Smooth muscle cell (in vitro differentiated cells): ENCODE measurements around the gene PDGFB. TPM values are rescaled to one million over a fixed set of nuclear protein-coding genes. Genes with fewer than 3 reads are reported as not detected.

Source experiments
- DNase-seq: peaks from one replicate; lab custom pipeline; 2025; ENCODE audit not compliant: unreplicated experiment; lab: John Stamatoyannopoulos, UW
- H2AFZ ChIP-seq: fragments of 200-600 bp; sonication (generic); 2 replicates; pipeline ENCODE4 v1.6.0; 2016; ENCODE audit warnings: antibody characterized with exemption, low read depth, mild to moderate bottlenecking
- H3F3A ChIP-seq: fragments of 200-600 bp; sonication (generic); 2 replicates; pipeline ENCODE4 v1.6.0; 2017; ENCODE audit warnings: antibody characterized with exemption, low read depth
- H3K27ac ChIP-seq: fragments of 200-600 bp; sonication (generic); 2 replicates; pipeline ENCODE4 v1.5.1; 2016; ENCODE audit warnings: low read depth, mild to moderate bottlenecking
- H3K27me3 ChIP-seq: fragments of 200-600 bp; sonication (generic); 2 replicates; pipeline ENCODE4 v1.6.1; 2016; ENCODE audit warnings: low read depth, mild to moderate bottlenecking
- H3K36me3 ChIP-seq: fragments of 200-600 bp; sonication (generic); 2 replicates; pipeline ENCODE4 v1.5.1; 2016; ENCODE audit warnings: low read depth
- H3K4me1 ChIP-seq: fragments of 200-600 bp; sonication (generic); 2 replicates; pipeline ENCODE4 v1.5.1; 2016; ENCODE audit warnings: low read depth
- H3K4me2 ChIP-seq: fragments of 200-600 bp; sonication (generic); 2 replicates; pipeline ENCODE4 v1.6.0; 2016; ENCODE audit warnings: mild to moderate bottlenecking
- H3K4me3 ChIP-seq: fragments of 200-600 bp; sonication (generic); 2 replicates; pipeline ENCODE4 v1.5.1; 2016; ENCODE audit warnings: mild to moderate bottlenecking
- H3K79me2 ChIP-seq: fragments of 200-600 bp; sonication (generic); 2 replicates; pipeline ENCODE4 v1.6.0; 2016; ENCODE audit warnings: low read depth, mild to moderate bottlenecking
- H3K9ac ChIP-seq: fragments of 200-600 bp; sonication (generic); 2 replicates; pipeline ENCODE4 v1.6.0; 2016; ENCODE audit warnings: low read depth
- H3K9me3 ChIP-seq: fragments of 200-600 bp; sonication (generic); replicated peaks from 2 replicates; pipeline ENCODE4 v1.5.1; 2016; ENCODE audit warnings: low read depth
- H4K20me1 ChIP-seq: fragments of 200-600 bp; sonication (generic); 2 replicates; pipeline ENCODE4 v1.6.0; 2016; ENCODE audit warnings: low read depth
- WGBS: methylation state at CpG from one replicate; pipeline ENCODE4 v1.1.7; 2016; ENCODE audit warnings: low lambda C conversion rate; 5-methylcytosine and 5-hydroxymethylcytosine counted together
- polyA plus RNA-seq: library from polyadenylated mRNA; unstranded; fragments of >200 nt; fragmentation: Nextera tagmentation; extraction: Ambion mirVana; gene quantifications from 2 replicates; pipeline ENCODE4 v1.2.1, GENCODE V29; 2016
- total RNA-seq: library from RNA; depleted of rRNA; stranded (reverse); fragments of >200 nt; gene quantifications from 2 replicates; pipeline ENCODE4 v1.2.3, GENCODE V29; 2014
- TF ChIP-seq, protein P1 (sequence below): fragments of 200-600 bp; sonication (generic); IDR thresholded peaks from 2 replicates; pipeline ENCODE4 v1.5.1; 2017; ENCODE audit warnings: borderline replicate concordance, mild to moderate bottlenecking, antibody characterized with exemption; ENCODE audit not compliant: insufficient read depth, poor library complexity, severe bottlenecking

PDGFB gene
- total and polyA plus RNA-seq, 2 experiments from 2014 or later, result 0.31 to 2.1 TPM

DNA sequence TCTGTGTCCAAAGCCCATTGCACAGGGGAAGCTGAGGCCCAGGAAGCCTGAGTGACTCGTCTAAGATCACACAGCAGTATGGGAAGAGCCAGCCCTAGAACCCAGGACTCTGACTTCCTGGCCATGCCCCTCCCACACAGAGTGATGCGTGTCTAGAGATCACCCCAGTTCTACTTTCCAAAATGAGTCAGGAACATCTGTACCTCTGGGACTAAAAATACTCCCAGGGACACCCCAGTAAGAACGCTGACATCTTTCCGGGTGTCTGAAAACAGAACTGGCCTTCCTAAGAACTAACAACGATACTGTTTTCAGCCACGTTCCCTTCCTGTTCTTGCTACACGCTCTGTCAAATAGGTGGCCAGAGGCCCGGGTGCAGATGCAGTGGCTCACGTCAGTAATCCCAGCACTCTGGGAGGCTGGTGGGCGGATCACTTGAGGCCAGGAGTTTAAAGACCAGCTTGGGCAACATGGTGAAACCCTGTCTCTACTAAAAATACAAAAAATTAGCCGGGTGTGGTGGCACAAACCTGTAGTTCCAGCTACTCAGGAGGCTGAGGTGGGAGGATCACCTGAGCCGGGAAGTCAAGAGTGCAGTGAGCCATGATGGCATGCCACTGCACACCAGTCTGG is 21.7 kb upstream of the PDGFB start:
- Histone ChIP-seq H3K36me3 (no peaks in the 10 kb centered on the region), H3K4me1 (no peaks in the 10 kb centered on the region), H3K4me3 (no peak overlapping the region), H4K20me1 (no peaks in the 10 kb centered on the region), H3K79me2 (no peaks in the 10 kb centered on the region), H3K9ac (no peak overlapping the region), H3K9me3 (no peaks in the 10 kb centered on the region), H3F3A (no peaks in the 10 kb centered on the region), H3K27me3 (no peaks in the 10 kb centered on the region), H3K4me2 (no peak overlapping the region), H3K27ac (peak overlapping the region; percentile 1), H2AFZ (peak overlapping the region; percentile 28)
- no peak for DNase-seq
- 56% methylated on average over 12 of the region's 12 CpGs for WGBS
- TF ChIP-seq, protein P1, sequence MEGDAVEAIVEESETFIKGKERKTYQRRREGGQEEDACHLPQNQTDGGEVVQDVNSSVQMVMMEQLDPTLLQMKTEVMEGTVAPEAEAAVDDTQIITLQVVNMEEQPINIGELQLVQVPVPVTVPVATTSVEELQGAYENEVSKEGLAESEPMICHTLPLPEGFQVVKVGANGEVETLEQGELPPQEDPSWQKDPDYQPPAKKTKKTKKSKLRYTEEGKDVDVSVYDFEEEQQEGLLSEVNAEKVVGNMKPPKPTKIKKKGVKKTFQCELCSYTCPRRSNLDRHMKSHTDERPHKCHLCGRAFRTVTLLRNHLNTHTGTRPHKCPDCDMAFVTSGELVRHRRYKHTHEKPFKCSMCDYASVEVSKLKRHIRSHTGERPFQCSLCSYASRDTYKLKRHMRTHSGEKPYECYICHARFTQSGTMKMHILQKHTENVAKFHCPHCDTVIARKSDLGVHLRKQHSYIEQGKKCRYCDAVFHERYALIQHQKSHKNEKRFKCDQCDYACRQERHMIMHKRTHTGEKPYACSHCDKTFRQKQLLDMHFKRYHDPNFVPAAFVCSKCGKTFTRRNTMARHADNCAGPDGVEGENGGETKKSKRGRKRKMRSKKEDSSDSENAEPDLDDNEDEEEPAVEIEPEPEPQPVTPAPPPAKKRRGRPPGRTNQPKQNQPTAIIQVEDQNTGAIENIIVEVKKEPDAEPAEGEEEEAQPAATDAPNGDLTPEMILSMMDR, result no peak

DNA sequence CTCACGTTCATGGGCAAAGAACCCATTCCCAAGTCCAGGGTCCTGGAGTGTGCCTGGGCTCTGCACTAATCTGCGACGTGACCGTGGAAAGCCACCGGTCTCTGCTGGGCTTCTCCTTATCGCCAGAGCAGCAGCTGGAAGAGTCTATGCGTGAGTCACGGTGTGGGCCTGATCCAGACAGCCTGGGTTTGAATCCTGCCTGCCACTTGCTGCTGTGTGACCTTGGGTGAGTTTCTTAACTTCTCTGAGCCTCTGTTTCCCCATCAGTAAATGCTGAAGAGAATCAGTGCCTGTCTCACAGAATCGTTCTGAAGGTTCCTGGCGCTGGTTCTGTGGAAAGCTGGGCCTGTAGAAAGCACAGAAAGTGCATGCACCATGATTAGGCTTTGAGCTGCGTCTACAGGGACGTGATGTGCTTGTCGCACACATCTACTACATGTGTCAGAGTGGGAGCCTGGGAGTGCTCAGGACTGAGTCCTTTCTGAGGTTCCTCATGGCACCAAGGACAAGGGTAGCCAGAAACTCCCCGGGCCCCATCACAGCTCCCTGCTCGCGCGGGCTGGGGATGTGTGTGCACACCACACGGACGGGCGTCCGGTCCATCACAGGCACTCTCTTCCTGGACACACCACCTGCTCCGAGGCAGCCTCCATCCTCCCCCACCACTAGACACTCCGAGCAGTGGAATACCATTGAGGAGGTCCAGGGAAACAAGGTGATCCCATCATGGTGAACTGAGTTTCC is 20.5 kb upstream of the PDGFB start:
- no peak overlapping the region for H2AFZ ChIP-seq

DNA sequence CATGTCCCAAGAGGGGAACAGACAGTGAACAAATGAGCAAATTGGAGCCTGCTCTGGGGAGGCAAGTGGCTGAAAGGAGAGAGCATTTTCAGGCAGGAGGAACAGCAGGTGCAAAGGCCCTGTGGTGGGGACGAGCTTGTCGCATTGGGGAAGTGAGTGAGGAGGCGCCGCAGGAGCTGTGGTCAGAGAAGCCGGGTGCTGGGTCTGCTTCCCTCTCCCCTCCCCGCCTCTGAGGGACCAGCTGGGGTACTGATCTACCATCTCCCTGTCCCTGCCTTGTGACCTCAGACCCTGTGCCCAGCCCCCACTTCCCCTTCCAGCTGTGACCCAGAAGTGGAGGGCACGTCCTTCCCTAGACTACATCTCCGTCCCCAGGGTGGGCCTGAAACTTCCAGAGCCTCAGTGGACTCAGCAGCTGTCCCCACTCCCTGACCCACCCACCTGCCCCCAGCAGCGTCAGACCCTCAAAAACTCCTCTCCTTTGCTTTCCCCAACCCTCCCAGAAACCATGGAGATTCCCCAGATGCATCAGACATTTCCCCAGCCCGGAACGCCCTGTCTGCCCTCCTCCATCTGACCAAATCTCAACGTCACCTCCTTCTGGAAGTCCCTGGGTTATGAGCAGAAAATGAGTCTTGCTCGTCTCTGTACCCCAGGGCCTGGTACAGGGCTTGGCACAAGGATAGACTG is 19.7 kb upstream of the PDGFB start:
- H3K27ac ChIP-seq, result no peak overlapping the region
- no peak overlapping the region for H3K9ac ChIP-seq
- no peaks in the 10 kb centered on the region for H4K20me1 ChIP-seq
- H3K27me3 ChIP-seq, result no peaks in the 10 kb centered on the region
- H3F3A ChIP-seq, result no peaks in the 10 kb centered on the region
- DNase-seq, result no peak
- H3K79me2 ChIP-seq, result no peaks in the 10 kb centered on the region
- WGBS, result 95% methylated on average over 11 of the region's 13 CpGs
- H3K9me3 ChIP-seq, result no peaks in the 10 kb centered on the region
- TF ChIP-seq, protein P1, result no peak
- no peaks in the 10 kb centered on the region for H3K36me3 ChIP-seq
- H2AFZ ChIP-seq, result no peak overlapping the region
- no peak overlapping the region for H3K4me3 ChIP-seq
- no peaks in the 10 kb centered on the region for H3K4me1 ChIP-seq
- no peak overlapping the region for H3K4me2 ChIP-seq

More for the DNA sequence above, 20.5 kb upstream of the PDGFB start:
- H3K9ac ChIP-seq, result no peak overlapping the region
- H3K79me2 ChIP-seq, result no peaks in the 10 kb centered on the region
- H4K20me1 ChIP-seq, result no peaks in the 10 kb centered on the region
- H3K9me3 ChIP-seq, result no peaks in the 10 kb centered on the region
- H3K4me3 ChIP-seq, result no peak overlapping the region
- H3K27me3 ChIP-seq, result no peaks in the 10 kb centered on the region
- TF ChIP-seq, protein P1, result no peak
- DNase-seq, result no peak
- H3K27ac ChIP-seq, result no peak overlapping the region
- H3F3A ChIP-seq, result no peaks in the 10 kb centered on the region
- no peaks in the 10 kb centered on the region for H3K36me3 ChIP-seq
- 89% methylated on average over 23 of the region's 23 CpGs for WGBS
- H3K4me2 ChIP-seq, result no peak overlapping the region
- no peaks in the 10 kb centered on the region for H3K4me1 ChIP-seq
